Caco-2 (cell line): Measurements from ENCODE around the gene GDF7. TPM values are rescaled to one million over a fixed set of nuclear protein-coding genes. Genes with fewer than 3 reads are reported as not detected.

Source experiments
- BruUV-seq: library from RNA; stranded (reverse); fragments of 400-500 nt; replicated peaks from 2 replicates; lab custom pipeline; 2021; lab: Mats Ljungman, UMichigan
- CTCF ChIA-PET: fragments of 300-600 bp; sonication (Branson Sonifier 250); formaldehyde crosslinking; loops from one replicate; lab custom pipeline; 2022; ENCODE audit warnings: antibody characterized with exemption; lab: Charles Lee
- POLR2A ChIA-PET: fragments of 300-600 bp; sonication (Branson Sonifier 250); formaldehyde crosslinking; loops from one replicate; lab custom pipeline; 2022; ENCODE audit warnings: antibody characterized with exemption; lab: Charles Lee
- DNase-seq, 2 experiments: peaks; one replicate each; pipeline versions ENCODE4 v3.0.0 to v3.0.0-alpha.2; 2020 to 2022
- H3K27me3 ChIP-seq: replicated peaks from 2 replicates; pipeline ENCODE4 v1.6.0; 2011; ENCODE audit warnings: low read length; ENCODE audit not compliant: control insufficient read depth, insufficient read depth
- H3K36me3 ChIP-seq: 2 replicates; pipeline ENCODE4 v1.5.1; 2011; ENCODE audit warnings: low read length; ENCODE audit not compliant: control insufficient read depth, insufficient read depth
- H3K4me1 ChIP-seq: fragments of 250-450 bp; sonication (Bioruptor Pico); 2 replicates; pipeline ENCODE4 v1.5.1; 2020; ENCODE audit warnings: mild to moderate bottlenecking
- H3K4me3 ChIP-seq: 2 replicates; pipeline ENCODE4 v1.5.1; 2011; ENCODE audit warnings: low read depth, mild to moderate bottlenecking, control low read depth, low read length
- H3K9me3 ChIP-seq: fragments of 250-450 bp; sonication (Bioruptor Pico); 2 replicates; pipeline ENCODE4 v1.5.1; 2020; ENCODE audit warnings: mild to moderate bottlenecking, moderate library complexity
- H3K27ac Mint-ChIP-seq: one replicate; pipeline ENCODE4 v1.8.0; 2022; ENCODE audit warnings: mixed read lengths; ENCODE audit not compliant: unreplicated experiment
- H3K27me3 Mint-ChIP-seq: one replicate; pipeline ENCODE4 v1.8.0; 2022; ENCODE audit warnings: mixed read lengths; ENCODE audit not compliant: insufficient read depth, unreplicated experiment
- H3K36me3 Mint-ChIP-seq: one replicate; pipeline ENCODE4 v1.8.0; 2022; ENCODE audit warnings: mild to moderate bottlenecking, mixed read lengths; ENCODE audit not compliant: insufficient read depth, unreplicated experiment
- H3K4me1 Mint-ChIP-seq: one replicate; pipeline ENCODE4 v1.8.0; 2022; ENCODE audit warnings: low read depth, mixed read lengths; ENCODE audit not compliant: unreplicated experiment
- H3K4me3 Mint-ChIP-seq: one replicate; pipeline ENCODE4 v1.8.0; 2022; ENCODE audit warnings: mild to moderate bottlenecking, moderate library complexity, mixed read lengths; ENCODE audit not compliant: unreplicated experiment
- H3K9me3 Mint-ChIP-seq: one replicate; pipeline ENCODE4 v1.8.0; 2022; ENCODE audit warnings: mixed read lengths; ENCODE audit not compliant: unreplicated experiment
- CTCF ChIP-seq, 2 experiments: fragments of 200-600 bp in 1 of 2; IDR thresholded peaks; 1 replicate in 1 of 2; 2 replicates in 1 of 2; pipeline versions ENCODE4 v1.5.1 to v1.8.0; 2011 to 2022; ENCODE audit warnings: antibody characterized with exemption in 1 of 2, control low read depth in 1 of 2, inconsistent platforms in 1 of 2, low read depth in 1 of 2, low read length in 1 of 2, mild to moderate bottlenecking in 1 of 2, moderate library complexity in 1 of 2; ENCODE audit not compliant: insufficient read depth in 1 of 2, severe bottlenecking in 1 of 2, unreplicated experiment in 1 of 2
- intact Hi-C: fragments of 100-400 bp; cut with micrococcal nuclease; formaldehyde crosslinking; loops from one replicate; pipeline ENCODE4 v1.10.0; 2022; ENCODE audit not compliant: unreplicated experiment
- total RNA-seq: library from RNA; stranded (reverse); gene quantifications from 2 replicates; pipeline ENCODE4 v1.2.3, GENCODE V29; 2022

Gene GDF7
- total RNA-seq, 1 experiment from 2014 or later = 1.7 TPM

GRCh38 chr2:20717641-20718040 is 50.7 kb downstream of the GDF7 start:
- H3K4me1 Mint-ChIP-seq = peaks cover 6% of the 10 kb centered on the region
- POLR2A ChIA-PET = no interaction called here

GRCh38 chr2:20722592-20723240 is 55.8 kb downstream of the GDF7 start:
- H3K36me3 ChIP-seq = no peaks in the 10 kb centered on the region
- POLR2A ChIA-PET = interaction anchor here (1.4 kb wide), 1 partner anchor 47 kb away, joined by 3 read pairs; no protein-coding TSS in a partner anchor
- H3K4me3 Mint-ChIP-seq = no peak overlapping the region
- no peaks in the 10 kb centered on the region for H3K9me3 Mint-ChIP-seq
- TF ChIP-seq CTCF (IDR thresholded peaks at IDR 0.05; ENCODE audit: insufficient read depth in 1 of 2, low read depth in 1 of 2, low read length in 1 of 2, severe bottlenecking in 1 of 2, unreplicated experiment in 1 of 2) = no peak
- no peak overlapping the region for H3K27ac Mint-ChIP-seq
- no peaks in the 10 kb centered on the region for H3K9me3 ChIP-seq
- no peak for DNase-seq
- H3K4me1 ChIP-seq = peaks cover 10% of the 10 kb centered on the region
- intact Hi-C loops = no loop called here
- no TSS peak for BruUV-seq
- H3K36me3 Mint-ChIP-seq = peaks cover 14% of the 10 kb centered on the region
- H3K4me3 ChIP-seq = no peak overlapping the region
- CTCF ChIA-PET = interaction anchor here (0.7 kb wide), 1 partner anchor 240 kb away, joined by 4 read pairs; no protein-coding TSS in a partner anchor
- no peaks in the 10 kb centered on the region for H3K4me1 Mint-ChIP-seq
- no peaks in the 10 kb centered on the region for H3K27me3 ChIP-seq
- H3K27me3 Mint-ChIP-seq = no peaks in the 10 kb centered on the region

More at GRCh38 chr2:20717641-20718040, 50.7 kb downstream of the GDF7 start:
- Mint-ChIP-seq H3K27me3 (no peaks in the 10 kb centered on the region), H3K36me3 (peaks cover 19% of the 10 kb centered on the region), H3K27ac (no peak overlapping the region), H3K9me3 (peaks cover 13% of the 10 kb centered on the region), H3K4me3 (no peak overlapping the region)
- no peak for TF ChIP-seq CTCF (IDR thresholded peaks at IDR 0.05; ENCODE audit: insufficient read depth in 1 of 2, low read depth in 1 of 2, low read length in 1 of 2, severe bottlenecking in 1 of 2, unreplicated experiment in 1 of 2)
- BruUV-seq = no TSS peak
- CTCF ChIA-PET = no interaction called here
- intact Hi-C loops = no loop called here
- no peak for DNase-seq
- no peaks in the 10 kb centered on the region for H3K9me3 ChIP-seq
- no peaks in the 10 kb centered on the region for H3K27me3 ChIP-seq
- no peaks in the 10 kb centered on the region for H3K36me3 ChIP-seq
- no peaks in the 10 kb centered on the region for H3K4me1 ChIP-seq
- no peak overlapping the region for H3K4me3 ChIP-seq

- DNase-seq = no peak
- no peak overlapping the region for H3K4me3 ChIP-seq
- H3K9me3 ChIP-seq = no peaks in the 10 kb centered on the region
- no peak overlapping the region for H3K27ac Mint-ChIP-seq
- ChIA-PET CTCF (no interaction called here), POLR2A (interaction anchor here (1.4 kb wide), 1 partner anchor 48 kb away, joined by 3 read pairs; no protein-coding TSS in a partner anchor)
- H3K4me1 ChIP-seq = peaks cover 16% of the 10 kb centered on the region
- no peaks in the 10 kb centered on the region for H3K9me3 Mint-ChIP-seq
- no peaks in the 10 kb centered on the region for H3K36me3 ChIP-seq
- TF ChIP-seq CTCF (IDR thresholded peaks at IDR 0.05; ENCODE audit: insufficient read depth in 1 of 2, low read depth in 1 of 2, low read length in 1 of 2, severe bottlenecking in 1 of 2, unreplicated experiment in 1 of 2) = no peak
- intact Hi-C loops = no loop called here
- no peaks in the 10 kb centered on the region for H3K27me3 Mint-ChIP-seq
- peaks cover 20% of the 10 kb centered on the region for H3K36me3 Mint-ChIP-seq
- peaks cover 6% of the 10 kb centered on the region for H3K4me1 Mint-ChIP-seq
- BruUV-seq = no TSS peak
- no peak overlapping the region for H3K4me3 Mint-ChIP-seq
- H3K27me3 ChIP-seq = no peaks in the 10 kb centered on the region
Measured at GRCh38 chr2:20723543-20723942, 56.6 kb downstream of the GDF7 start.
